Stimulated activated CD8-positive, alpha-beta memory T cell treated with anti-CD3 and anti-CD28 coated beads, Interleukin-12 subunit alpha, Interleukin-12 subunit beta, amount 100 ng/mL, for 1 hour (primary cell): ENCODE results near the gene XPO4.

Experiments
- DNase-seq: peaks from one replicate; pipeline ENCODE4 v3.0.0-alpha.2; 2020; ENCODE audit warnings: low read depth

Gene XPO4

GRCh38 chr13:20728579-20729311 is 173.8 kb downstream of the XPO4 start:
- DNase-seq, result no peak

- no peak for DNase-seq
Measured at GRCh38 chr13:20727856-20728255, 174.7 kb downstream of the XPO4 start.
